Panc1 (cell line): Measurements from ENCODE around the gene CDKN1A. TPM values are rescaled to one million over a fixed set of nuclear protein-coding genes. Genes with fewer than 3 reads are reported as not detected.

Source experiments
- ATAC-seq: fragments of 200-7000 bp; cut with Tn5 transposase; 2 replicates; pipeline ENCODE4 v1.9.1; 2020; ENCODE audit warnings: mild to moderate bottlenecking, moderate library complexity
- BruUV-seq: library from RNA; stranded (reverse); fragments of 400-500 nt; replicated peaks from 2 replicates; lab custom pipeline; 2021; lab: Mats Ljungman, UMichigan
- CTCF ChIA-PET: fragments of 300-600 bp; sonication (Branson Sonifier 250); formaldehyde crosslinking; loops from one replicate; lab custom pipeline; 2022; ENCODE audit warnings: antibody characterized with exemption; lab: Charles Lee
- POLR2A ChIA-PET: fragments of 300-600 bp; sonication (Branson Sonifier 250); formaldehyde crosslinking; loops from one replicate; lab custom pipeline; 2022; ENCODE audit warnings: antibody characterized with exemption; lab: Charles Lee
- DNase-seq: peaks from one replicate; pipeline ENCODE4 v3.0.0-alpha.2; 2010; ENCODE audit warnings: low read depth, low spot score
- H3K27ac ChIP-seq: 2 replicates; pipeline ENCODE4 v1.5.1; 2011; ENCODE audit warnings: mild to moderate bottlenecking, low read length, inconsistent platforms
- H3K27me3 ChIP-seq: fragments of 200-500 bp; sonication (Bioruptor generic); 2 replicates; pipeline ENCODE4 v1.6.0; 2014; ENCODE audit warnings: low read length, inconsistent platforms; ENCODE audit not compliant: control insufficient read depth, insufficient read depth
- H3K36me3 ChIP-seq: fragments of 200-500 bp; sonication (Bioruptor generic); 2 replicates; pipeline ENCODE4 v1.5.1; 2014; ENCODE audit warnings: inconsistent platforms, mild to moderate bottlenecking, low read length, moderate library complexity; ENCODE audit not compliant: control insufficient read depth, insufficient read depth
- H3K4me1 ChIP-seq: 2 replicates; pipeline ENCODE4 v1.5.1; 2011; ENCODE audit warnings: inconsistent platforms, mild to moderate bottlenecking, low read length, moderate library complexity; ENCODE audit not compliant: control insufficient read depth, insufficient read depth
- H3K4me3 ChIP-seq, 2 experiments: 2 replicates each; pipeline ENCODE4 v1.5.1; 2011 to 2012; ENCODE audit warnings: low read depth in 2 of 2, low read length in 2 of 2, mild to moderate bottlenecking in 2 of 2, inconsistent platforms in 1 of 2, moderate library complexity in 1 of 2
- H3K9me3 ChIP-seq: fragments of 200-500 bp; sonication (Bioruptor generic); 2 replicates; pipeline ENCODE4 v1.5.1; 2014; ENCODE audit warnings: low read depth, mild to moderate bottlenecking, inconsistent platforms, low read length, moderate library complexity; ENCODE audit not compliant: control insufficient read depth, insufficient read depth
- CTCF ChIP-seq: fragments of 450-650 bp; IDR thresholded peaks from 2 replicates; pipeline ENCODE4 v1.5.1; 2017; ENCODE audit warnings: mild to moderate bottlenecking
- POLR2AphosphoS5 ChIP-seq: IDR thresholded peaks from 2 replicates; pipeline ENCODE4 v1.6.1; 2012; ENCODE audit warnings: mild to moderate bottlenecking, low read depth, low read length, moderate library complexity
- REST ChIP-seq, 2 experiments: IDR thresholded peaks; 2 replicates each; pipeline ENCODE4 v1.6.1; 2011 to 2012; ENCODE audit warnings: low read depth in 2 of 2, control low read depth in 1 of 2, low read length in 1 of 2, mild to moderate bottlenecking in 1 of 2, moderate library complexity in 1 of 2; ENCODE audit not compliant: insufficient read depth in 1 of 2
- SIN3A ChIP-seq: IDR thresholded peaks from 2 replicates; pipeline ENCODE4 v1.6.1; 2012; ENCODE audit warnings: low read depth, mild to moderate bottlenecking, low read length, moderate library complexity, borderline replicate concordance; ENCODE audit not compliant: insufficient read depth
- TCF7L2 ChIP-seq: IDR thresholded peaks from 2 replicates; pipeline ENCODE4 v1.6.1; 2011; ENCODE audit warnings: mild to moderate bottlenecking, low read depth, low read length, inconsistent platforms
- in situ Hi-C: cut with HindIII; loops from 2 replicates; pipeline ENCODE4 v1.10.0; 2016; ENCODE audit warnings: low sequenced_read_pairs, low pct_unique_long_range_greater_than_20kb
- intact Hi-C: fragments of 100-400 bp; cut with micrococcal nuclease; formaldehyde crosslinking; loops from one replicate; pipeline ENCODE4 v1.10.0; 2022; ENCODE audit not compliant: unreplicated experiment
- total RNA-seq: library from RNA; stranded (reverse); gene quantifications from one replicate; pipeline ENCODE4 v1.2.1, GENCODE V29; 2021; ENCODE audit not compliant: unreplicated experiment

CDKN1A gene
- total RNA-seq, 1 experiment from 2014 or later: 46.2 TPM

GRCh38 chr6:36685926-36686667 lies 7.6 kb downstream of the CDKN1A start:
- ChIA-PET CTCF (interaction anchor here (1.1 kb wide), 1 partner anchor 12 kb away, joined by 3 read pairs; no protein-coding TSS in a partner anchor), POLR2A (no interaction called here)
- no peak overlapping the region for H3K27ac ChIP-seq
- ATAC-seq (no peak), DNase-seq (no peak)
- no peak for TF ChIP-seq CTCF
- TF ChIP-seq REST (IDR thresholded peaks at IDR 0.05; ENCODE audit: insufficient read depth in 1 of 2, low read depth in 2 of 2, low read length in 1 of 2): no peak
- no peak for TF ChIP-seq TCF7L2
- no peak for TF ChIP-seq SIN3A
- no peak for TF ChIP-seq POLR2AphosphoS5
- intact Hi-C loops: loop anchor here (10.0 kb wide), 1 partner anchor 69 kb away; no protein-coding TSS in a partner anchor
- in situ Hi-C loops: no loop called here
- 0 out of 2 replicates have a peak, but pooled peaks cover 2% of the 10 kb centered on the region for H3K36me3 ChIP-seq
- no peaks in the 10 kb centered on the region for H3K27me3 ChIP-seq
- H3K4me1 ChIP-seq: peaks cover 24% of the 10 kb centered on the region
- BruUV-seq: TSS peak; percentile 29
- H3K4me3 ChIP-seq: no peak overlapping the region
- H3K9me3 ChIP-seq: no peaks in the 10 kb centered on the region

DNA sequence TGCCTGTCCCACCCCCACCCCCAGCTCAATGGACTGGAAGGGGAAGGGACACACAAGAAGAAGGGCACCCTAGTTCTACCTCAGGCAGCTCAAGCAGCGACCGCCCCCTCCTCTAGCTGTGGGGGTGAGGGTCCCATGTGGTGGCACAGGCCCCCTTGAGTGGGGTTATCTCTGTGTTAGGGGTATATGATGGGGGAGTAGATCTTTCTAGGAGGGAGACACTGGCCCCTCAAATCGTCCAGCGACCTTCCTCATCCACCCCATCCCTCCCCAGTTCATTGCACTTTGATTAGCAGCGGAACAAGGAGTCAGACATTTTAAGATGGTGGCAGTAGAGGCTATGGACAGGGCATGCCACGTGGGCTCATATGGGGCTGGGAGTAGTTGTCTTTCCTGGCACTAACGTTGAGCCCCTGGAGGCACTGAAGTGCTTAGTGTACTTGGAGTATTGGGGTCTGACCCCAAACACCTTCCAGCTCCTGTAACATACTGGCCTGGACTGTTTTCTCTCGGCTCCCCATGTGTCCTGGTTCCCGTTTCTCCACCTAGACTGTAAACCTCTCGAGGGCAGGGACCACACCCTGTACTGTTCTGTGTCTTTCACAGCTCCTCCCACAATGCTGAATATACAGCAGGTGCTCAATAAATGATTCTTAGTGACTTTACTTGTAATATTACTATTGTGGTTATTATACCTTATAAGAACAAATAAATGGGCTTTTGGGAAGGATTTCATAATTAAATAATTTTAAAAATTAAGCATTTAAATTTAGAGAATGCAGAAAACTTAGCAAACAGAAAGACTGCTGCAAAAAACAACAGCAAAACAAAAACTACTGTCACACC lies 8.4 kb downstream of the CDKN1A start:
- Histone ChIP-seq H3K36me3 (0 out of 2 replicates have a peak, but pooled peaks cover 2% of the 10 kb centered on the region), H3K27ac (no peak overlapping the region), H3K27me3 (no peaks in the 10 kb centered on the region), H3K9me3 (no peaks in the 10 kb centered on the region), H3K4me1 (peaks cover 23% of the 10 kb centered on the region), H3K4me3 (no peak overlapping the region)
- no TSS peak for BruUV-seq
- ATAC-seq: no peak
- in situ Hi-C loops (no loop called here), intact Hi-C loops (loop anchor here (10.0 kb wide), 1 partner anchor 68 kb away; no protein-coding TSS in a partner anchor)
- DNase-seq: no peak
- ChIA-PET CTCF (interaction anchor here (0.6 kb wide), 1 partner anchor 29 kb away, joined by 19 read pairs; no protein-coding TSS in a partner anchor), POLR2A (no interaction called here)
- TF ChIP-seq POLR2AphosphoS5: no peak
- no peak for TF ChIP-seq REST (IDR thresholded peaks at IDR 0.05; ENCODE audit: insufficient read depth in 1 of 2, low read depth in 2 of 2, low read length in 1 of 2)
- no peak for TF ChIP-seq CTCF
- TF ChIP-seq TCF7L2: no peak
- no peak for TF ChIP-seq SIN3A
